HuH-7.5 (cell line): ENCODE measurements around the gene ENDOG.

Experiments used
- DNase-seq: peaks from one replicate; pipeline ENCODE4 v3.0.0; 2011; ENCODE audit warnings: low spot score

Gene ENDOG

DNA sequence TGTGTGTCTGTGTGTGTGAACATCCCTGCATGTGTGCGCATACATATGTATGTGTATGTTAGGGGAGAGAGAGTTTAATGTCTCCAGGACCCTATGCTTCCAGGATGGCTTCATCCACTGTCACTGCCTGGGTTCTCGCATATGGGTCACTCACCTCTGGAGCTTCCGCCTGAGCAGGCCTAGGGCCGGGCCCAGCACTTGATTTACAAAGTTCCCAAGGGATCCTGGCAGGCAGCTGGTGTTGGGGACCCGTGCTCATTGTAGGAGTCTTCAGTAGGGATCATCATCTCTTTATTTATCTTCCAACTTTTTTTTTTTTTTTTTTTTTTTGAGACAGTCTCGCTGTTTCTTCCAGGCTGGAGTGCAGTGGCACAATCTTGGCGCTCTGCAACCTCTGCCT is 18.2 kb upstream of the ENDOG start:
- no peak for DNase-seq

DNA sequence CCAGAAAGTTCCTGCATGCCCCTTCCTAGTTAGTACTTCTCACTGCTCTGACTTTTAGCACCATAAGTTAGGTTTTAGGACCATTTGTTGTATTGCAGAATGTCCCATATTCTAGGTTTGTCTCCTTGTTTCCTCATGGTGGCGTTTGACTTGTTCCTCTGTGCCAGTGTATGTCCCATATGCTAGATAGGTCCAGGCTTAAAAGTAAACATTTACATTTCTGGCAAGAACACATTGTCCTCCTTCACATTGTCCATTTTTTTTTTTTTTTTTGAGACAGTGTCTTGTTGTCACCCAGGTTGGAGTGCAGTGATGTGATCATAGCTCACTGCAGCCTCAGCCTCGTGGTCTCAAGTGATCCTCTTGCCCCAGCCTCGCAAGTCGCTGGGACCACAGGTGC is 15.8 kb upstream of the ENDOG start:
- no peak for DNase-seq

DNA sequence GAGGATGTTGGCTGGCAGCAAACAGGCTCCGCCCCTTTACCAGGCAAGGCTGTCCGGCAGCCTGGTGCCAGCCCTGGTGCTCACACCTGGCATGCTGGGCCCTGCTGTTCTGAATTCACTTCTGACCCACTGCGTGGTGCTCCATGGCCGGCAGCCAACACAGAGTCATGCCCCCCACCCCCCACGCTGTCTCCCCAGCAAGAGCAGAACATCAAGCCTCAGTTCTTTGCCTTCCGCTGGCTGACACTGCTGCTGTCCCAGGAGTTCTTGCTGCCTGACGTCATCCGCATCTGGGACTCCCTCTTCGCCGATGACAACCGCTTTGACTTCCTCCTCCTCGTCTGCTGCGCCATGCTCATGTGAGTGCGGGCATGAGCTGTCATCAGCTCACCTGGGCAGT is 12.6 kb upstream of the ENDOG start:
- no peak for DNase-seq

DNA sequence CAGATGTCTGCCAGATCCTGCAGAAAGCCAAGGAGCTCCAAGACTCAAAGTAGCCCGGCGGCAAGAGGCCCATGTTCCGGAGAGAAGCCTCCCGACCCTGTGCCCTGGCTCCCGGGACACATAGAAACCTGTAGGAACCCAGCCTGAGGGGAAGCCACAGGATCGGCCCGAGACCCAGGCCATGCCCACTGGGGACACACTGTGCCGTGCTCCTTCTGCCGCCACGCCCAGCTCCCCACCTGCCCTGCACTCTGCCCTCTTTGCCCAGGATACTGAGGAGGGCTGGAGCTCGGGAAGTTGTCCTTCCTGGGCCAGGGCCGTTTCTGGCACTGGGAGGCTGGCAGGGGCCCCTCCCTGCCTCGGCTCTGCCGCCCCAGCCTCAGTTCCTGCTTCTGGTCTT is 10.5 kb upstream of the ENDOG start:
- DNase-seq: no peak

DNA sequence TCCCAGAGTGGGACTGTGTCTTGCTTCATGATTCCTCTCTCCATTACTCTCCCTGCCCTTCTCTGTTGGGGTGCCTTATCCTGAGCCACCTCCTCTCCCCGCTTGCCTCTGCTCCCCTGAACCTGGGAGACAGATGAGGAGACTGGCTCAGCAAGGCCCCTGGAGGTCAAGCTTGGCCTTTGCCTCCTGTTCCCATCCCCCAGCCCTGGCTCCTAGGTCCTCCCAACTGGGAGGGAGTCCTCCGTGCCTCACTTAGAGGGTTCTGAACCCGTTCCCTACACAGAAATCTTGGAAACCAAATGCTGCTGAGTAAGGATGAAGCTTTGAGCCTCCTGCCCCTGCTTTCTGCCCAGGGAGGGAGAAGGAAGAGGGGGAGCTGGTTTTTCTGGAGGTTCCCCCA is 9.8 kb upstream of the ENDOG start:
- no peak for DNase-seq

DNA sequence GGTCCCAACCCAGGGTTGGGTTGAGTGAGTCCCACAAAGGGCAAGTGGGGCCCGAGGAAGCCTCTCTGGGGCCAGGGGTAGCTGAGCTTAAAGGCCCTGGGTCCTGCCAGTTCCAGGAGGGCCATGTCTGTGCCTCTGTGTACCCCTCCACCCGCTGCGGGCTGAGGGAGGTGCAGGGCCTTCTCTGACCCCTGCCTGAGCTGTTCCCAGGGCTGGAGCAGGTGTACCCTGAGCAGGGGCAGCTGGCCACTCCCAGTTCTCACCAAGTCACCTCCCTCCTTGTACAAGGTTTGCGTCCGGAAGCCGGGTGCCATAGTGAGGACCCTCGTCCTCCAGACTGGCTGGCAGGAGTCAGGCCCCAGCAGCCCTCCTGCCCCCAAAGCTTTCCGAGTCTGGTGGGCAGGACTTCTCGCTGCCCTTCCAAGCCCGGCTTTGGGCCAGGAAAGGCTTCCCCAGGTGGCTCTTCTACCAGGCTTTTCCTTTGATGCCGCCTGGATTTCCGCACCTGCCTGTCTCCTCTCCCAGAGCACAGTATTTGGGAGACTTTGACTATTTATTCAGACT is 9.2 kb upstream of the ENDOG start:
- no peak for DNase-seq

DNA sequence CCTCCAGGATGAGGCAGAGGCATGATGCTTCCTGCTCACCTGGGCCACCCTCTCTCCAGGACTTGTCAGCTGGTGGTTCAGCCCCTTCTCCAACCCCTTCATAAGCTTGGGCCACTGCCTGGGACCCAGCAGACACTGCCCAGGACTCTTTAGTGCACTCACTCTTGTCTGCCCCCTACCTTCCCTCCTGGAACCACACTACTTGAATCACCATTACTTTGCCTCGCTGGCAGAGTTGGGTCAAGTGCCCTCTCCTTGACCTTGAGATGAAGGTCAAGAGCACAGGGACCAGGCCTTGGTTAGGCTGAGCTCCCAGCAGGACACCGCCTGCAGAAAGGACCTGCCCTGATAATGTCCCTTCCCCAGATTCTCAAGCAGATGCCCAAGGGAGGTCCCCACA is 8.5 kb upstream of the ENDOG start:
- no peak for DNase-seq

DNA sequence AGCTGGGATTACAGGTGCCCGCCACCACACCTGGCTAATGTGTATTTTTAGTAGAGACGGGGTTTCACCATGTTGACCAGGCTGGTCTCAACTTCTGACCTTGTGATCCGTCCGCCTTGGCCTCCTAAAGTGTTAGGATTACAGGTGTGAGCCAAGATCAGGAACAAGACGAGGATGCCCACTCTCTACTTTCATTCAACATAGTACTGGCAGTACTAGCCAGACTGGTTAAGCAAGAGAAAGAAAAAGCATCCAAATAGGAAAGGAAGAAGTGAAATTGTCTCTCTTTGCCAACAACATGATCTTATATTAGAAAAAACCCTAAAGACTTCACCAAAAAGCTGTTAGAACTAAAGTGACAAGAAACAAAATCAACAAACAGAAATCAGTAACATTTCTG is 7.4 kb upstream of the ENDOG start:
- DNase-seq: no peak

DNA sequence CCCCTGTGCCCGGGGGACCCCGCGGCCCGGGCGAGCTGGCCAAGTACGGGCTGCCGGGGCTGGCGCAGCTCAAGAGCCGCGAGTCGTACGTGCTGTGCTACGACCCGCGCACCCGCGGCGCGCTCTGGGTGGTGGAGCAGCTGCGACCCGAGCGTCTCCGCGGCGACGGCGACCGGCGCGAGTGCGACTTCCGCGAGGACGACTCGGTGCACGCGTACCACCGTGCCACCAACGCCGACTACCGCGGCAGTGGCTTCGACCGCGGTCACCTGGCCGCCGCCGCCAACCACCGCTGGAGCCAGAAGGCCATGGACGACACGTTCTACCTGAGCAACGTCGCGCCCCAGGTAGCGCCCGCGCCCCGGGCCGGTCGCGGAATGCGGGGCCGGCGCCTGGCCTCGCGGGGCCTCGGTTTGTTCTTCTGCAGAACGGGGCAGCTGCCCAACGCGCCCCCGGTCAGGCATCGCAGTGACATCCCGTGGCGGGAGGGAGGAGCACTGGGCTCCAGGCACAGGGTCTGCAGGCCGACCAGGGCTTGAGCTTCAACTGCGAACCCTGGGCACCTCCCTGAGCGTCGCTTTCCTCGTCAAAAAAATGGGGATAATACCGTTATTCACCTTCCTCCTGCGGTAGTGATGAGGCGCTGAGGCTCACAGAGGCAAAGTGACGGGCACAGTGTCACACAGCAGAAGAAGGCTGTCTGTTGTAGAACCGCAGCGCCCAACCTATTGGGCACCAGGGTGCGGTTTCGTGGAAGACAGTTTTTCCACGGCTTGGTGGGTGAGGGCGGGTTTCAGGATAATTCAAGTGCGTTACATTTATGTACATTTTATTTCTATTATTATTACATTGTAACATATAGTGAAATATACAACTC is 777 bp downstream of the ENDOG start:
- peak; percentile 72 for DNase-seq

DNA sequence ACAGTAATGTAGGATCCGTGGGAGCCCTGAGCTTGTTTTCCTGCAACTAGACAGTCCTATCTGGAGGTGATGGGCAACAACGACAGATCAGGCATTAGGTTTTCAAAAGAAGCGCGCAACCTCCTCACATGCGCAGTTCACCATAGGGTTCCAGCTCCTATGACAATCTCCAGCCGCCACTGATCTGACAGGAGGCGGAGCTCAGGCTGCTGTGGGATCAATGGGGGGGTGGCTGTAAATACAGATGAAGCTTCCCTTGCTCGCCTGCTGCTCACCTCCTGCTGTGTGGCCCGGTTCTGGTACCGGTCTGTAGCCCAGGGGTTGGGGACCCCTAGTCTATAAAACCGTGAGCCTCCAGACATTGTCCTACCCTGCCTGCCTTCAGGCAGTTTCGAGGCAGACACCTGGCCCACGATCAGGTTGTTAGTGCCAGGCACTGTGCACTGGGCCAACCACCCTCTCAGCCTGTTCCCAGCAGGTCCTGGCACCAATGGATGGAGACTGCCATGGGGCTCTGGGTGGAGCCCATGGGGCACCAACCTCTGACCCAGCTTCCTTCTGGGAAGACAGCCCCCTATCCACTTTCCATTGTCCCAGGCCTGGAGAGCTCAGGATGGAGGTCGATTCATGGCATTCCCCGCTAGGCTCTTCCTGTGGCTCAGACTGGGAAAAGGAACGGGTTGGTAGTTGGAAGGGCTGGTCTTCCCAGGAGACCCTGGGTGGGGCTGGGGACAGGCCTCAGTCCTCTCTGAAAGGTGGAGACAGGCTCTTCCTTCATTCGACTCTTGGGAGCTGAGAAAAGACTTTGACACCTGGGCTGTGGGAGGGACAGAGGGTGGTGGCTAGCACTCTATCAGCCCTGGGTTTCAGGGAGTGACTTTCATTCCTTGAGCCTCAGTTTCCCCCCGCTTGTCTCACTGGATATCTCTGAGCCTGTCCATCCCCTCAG is 1.7 kb downstream of the ENDOG start:
- no peak for DNase-seq

DNA sequence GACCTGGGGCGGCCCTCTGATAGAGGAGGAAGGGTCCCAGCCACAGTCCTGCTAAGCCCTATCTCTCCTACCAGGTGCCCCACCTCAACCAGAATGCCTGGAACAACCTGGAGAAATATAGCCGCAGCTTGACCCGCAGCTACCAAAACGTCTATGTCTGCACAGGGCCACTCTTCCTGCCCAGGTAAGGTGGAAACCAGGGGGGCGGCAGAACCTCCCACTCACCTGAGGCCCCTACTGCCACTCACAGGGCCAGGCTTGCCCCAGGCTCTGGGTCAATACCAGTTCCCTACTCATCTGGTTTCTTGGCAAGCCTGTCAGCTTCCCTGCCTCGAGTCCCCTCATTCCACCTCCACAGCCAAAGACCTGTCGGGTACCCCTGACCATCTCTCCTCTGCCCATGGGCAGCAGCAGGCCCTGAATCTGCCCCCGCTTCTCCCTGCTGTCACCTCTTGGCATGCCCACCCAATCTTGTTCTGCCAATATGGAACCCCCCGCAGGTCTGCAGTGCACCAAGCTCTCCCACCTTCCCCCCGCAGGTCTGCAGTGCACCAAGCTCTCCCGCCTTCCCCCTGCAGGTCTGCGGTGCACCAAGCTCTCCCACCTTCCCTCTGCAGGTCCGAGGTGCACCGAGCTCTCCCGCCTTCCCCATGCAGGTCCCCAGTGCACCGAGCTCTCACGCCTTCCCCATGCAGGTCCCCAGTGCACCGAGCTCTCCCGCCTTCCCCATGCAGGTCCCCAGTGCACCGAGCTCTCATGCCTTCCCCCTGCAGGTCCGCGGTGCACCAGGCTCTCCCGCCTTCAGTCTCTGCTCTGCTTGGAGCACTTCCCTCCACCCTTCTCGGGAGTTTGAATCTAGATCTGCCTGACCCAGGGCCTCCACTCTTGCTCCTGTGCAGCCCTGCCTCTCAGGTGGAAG is 2.6 kb downstream of the ENDOG start:
- DNase-seq: no peak

DNA sequence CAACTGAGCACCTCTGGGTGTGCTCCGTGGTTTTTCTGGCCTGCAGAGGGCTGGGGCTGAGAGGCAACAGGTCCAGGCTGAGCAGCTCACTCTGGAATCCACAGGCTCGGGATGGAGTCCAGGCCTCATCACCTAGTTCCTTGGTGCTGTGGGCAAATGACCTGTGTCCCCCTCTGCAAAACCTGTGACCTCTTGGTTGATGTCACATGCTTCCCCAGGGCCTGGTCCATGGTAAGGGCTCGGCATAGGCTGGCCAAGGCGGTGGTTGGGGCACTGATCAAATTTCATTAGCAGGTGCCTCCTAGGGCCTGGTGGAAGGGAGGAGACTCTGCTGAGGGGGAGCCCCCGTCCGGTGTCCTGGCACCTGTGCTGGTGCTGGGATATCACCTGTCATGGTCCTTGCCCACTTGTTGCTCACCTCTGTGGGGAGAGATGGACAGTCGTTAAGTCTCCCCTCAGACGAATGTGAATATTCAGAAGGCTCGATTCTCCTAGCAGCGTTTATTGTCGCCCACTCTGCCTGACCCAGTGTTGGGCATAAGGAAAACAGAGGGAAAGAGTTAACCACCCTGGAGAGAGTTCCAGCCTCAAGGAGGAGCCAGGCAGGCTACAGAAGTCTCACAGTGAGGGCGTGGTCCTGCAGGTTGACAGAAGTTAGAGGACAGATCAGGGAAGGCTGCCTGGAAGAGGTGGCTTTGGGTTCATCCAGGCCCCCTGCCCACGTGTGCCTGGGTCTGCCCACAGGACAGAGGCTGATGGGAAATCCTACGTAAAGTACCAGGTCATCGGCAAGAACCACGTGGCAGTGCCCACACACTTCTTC is 3.5 kb downstream of the ENDOG start:
- DNase-seq: no peak

DNA sequence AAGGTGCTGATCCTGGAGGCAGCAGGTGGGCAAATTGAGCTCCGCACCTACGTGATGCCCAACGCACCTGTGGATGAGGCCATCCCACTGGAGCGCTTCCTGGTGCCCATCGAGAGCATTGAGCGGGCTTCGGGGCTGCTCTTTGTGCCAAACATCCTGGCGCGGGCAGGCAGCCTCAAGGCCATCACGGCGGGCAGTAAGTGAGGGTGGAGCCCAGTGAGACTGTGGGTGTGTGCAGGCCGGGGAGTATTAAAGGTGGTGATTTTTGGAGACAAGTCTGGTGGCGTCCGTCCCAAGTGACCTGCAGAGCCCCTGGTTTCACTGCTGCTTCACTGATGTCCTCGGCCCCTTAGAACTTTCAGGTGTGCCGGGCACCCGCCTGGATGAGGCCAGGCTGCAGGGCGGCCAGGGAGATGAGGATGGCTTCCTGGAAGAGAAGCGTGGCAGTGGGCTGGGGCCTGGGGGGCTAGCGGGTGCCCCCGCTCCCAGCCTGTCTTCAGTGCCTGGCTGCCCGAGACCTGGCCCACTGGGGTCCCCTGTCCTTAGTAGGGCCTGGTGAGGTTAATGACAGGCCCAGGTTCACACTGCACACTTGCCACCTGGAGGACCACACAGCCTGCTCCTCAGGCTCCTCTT is 4.2 kb downstream of the ENDOG start:
- no peak for DNase-seq

DNA sequence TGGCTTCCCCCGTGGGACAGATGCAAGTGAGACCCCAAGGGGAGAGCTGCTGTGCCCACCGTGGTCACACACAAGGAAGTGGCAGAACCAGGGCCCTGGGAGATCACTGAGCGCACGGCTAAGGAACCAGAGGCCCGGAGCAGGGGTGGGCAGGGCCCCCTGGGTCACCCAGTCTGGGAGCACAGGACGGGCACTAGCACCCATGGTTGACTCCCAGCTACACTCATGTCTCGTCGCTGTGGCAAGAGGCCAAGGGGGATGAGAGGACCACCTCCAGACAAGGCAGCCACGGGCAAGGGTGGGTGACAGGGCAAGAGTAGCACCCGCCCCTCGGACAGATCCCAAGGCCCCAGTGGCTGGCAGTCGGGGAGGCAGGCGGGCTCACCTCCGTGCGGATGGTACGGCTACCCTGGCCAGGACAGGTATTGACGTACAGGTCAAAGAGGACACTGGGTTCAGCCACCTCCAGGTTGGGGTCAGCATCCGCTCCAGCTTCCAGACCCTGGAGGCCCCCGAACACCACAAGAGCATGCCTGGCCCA is 5.1 kb downstream of the ENDOG start:
- DNase-seq: no peak

DNA sequence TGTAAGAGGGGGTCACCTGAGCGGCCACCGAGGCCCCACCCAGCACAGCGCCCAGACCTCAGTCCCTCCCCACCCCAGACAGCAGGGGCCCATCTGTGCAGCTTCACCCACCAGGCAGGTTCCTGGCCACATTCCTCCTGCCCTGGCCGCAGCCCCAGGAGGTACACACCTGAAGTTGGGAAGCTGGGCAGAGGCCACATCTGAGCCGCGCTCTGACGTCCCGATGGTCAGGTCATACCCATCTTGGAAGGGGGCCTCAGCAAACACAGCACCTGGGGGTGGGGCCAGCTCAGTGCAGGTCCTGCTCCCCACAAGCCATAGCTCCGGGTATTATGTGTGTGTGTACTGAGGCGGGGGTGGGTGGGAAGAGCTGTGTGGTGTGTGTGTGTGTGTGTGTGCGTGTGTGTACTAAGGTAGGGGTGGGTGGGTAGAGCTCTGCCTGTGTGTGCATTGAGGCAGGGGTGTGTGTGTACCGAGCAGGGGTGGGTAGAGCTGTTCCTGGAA is 5.7 kb downstream of the ENDOG start:
- DNase-seq: no peak

DNA sequence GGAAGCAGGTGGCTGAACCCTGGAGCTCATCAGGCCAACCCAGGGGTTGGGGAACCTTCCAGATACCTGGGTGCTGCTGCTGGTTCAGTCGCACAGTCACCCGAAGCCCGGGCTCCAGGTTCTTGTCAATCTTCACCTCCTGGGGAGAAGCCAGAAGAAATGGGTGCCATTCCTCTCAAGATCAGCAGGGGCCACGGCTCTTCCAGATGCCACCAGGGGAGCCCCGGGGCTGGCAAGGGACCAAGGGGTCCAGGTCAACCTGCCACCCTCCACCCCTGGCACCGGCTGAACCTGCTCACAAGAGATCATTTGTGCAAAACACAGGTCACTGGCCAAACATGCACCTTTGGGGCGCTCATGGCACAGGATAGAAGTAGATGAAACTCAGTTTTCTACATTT is 6.6 kb downstream of the ENDOG start:
- DNase-seq: no peak

DNA sequence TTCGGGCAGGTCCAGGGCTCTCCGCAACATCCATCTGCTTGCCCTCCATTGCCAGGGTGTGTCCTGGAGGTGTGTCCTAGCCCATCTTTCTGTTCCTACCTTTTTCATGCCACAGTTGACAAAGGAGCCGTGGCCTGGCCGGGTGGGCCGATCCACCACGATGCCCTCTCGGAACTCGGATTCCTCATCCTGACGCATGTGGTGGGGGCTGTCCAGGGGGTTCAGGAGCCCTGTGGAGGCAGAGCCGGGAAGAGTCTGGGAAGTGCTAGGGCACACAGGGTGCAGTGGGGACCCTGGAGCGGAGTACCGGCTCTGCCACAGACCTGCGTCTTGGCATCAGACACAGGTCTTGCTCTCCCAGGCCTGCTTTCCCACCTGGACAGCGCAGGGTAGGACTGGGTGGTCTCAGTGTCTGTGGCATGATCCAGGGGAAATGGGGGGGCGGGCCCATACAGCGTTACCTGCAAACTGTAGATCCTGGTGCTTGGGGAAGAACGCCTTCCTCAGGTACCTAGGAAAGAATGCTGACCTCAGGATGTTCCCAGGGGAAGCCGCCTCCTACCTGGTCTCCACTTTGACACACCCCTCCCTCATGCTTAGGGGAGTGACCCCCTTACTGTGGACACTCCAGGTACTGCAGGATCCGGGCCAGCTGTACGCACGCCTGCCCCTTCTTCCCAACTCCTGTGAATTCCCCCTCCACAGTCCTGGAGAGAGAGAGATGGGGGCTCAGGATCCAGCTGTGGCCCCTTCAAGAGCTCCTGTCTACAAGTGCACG is 7.8 kb downstream of the ENDOG start:
- peak; percentile 59 for DNase-seq

DNA sequence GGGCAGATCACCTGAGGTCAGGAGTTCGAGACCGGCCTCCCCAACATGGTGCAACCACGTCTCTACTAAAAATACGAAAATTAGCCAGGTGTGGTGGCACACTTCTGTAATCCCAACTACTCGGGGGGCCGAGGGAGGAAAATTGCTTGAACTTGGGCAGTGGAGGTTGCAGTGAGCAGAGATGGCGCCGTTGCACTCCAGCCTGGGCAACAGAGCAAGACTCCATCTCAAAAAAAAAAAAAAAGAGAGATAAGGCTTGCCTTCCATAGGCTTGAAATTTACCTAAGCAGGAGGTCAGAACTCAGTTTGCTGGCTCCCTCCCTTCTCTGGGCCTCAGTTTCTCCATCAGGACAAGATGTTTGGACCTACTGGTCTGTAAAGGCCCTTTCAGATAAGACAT is 10.0 kb downstream of the ENDOG start:
- no peak for DNase-seq
